HG03457 (cell line): Measurements from ENCODE around the gene KANK4.
"Not testable (repeated sequence)": the region's sequence is repeated elsewhere in the genome, so short reads cannot be mapped to it uniquely, and the experiment has no call there.

ENCODE experiments used
- ATAC-seq: cut with Tn5 transposase; IDR thresholded peaks from one replicate; pipeline ENCODE4 v1.9.1; 2021; ENCODE audit warnings: moderate number of reproducible peaks; ENCODE audit not compliant: unreplicated experiment

Gene KANK4

GRCh38 chr1:62274496-62275485 is 44.4 kb downstream of the KANK4 start:
- ATAC-seq = no peak

- no peak for ATAC-seq
Observed at GRCh38 chr1:62273953-62274352, 45.3 kb downstream of the KANK4 start.

- peak; percentile 89 for ATAC-seq
Observed at GRCh38 chr1:62271948-62272728, 47.1 kb downstream of the KANK4 start.

- no peak for ATAC-seq
Observed at GRCh38 chr1:62271134-62271533, 48.1 kb downstream of the KANK4 start.

- no peak for ATAC-seq
Observed at GRCh38 chr1:62269851-62270495, 49.3 kb downstream of the KANK4 start.

GRCh38 chr1:62269439-62269838 is 49.8 kb downstream of the KANK4 start:
- ATAC-seq = no peak

- no peak for ATAC-seq
Observed at GRCh38 chr1:62268315-62268714, 50.9 kb downstream of the KANK4 start.

- ATAC-seq = no peak
Observed at GRCh38 chr1:62265956-62266935, 53.0 kb downstream of the KANK4 start.

- no peak for ATAC-seq
Observed at GRCh38 chr1:62263814-62264353, 55.4 kb downstream of the KANK4 start.

GRCh38 chr1:62263006-62263813 is 56.0 kb downstream of the KANK4 start:
- no peak for ATAC-seq

- no peak for ATAC-seq
Observed at GRCh38 chr1:62260688-62261087, 58.5 kb downstream of the KANK4 start.

GRCh38 chr1:62259551-62259950 is 59.7 kb downstream of the KANK4 start:
- ATAC-seq = no peak

GRCh38 chr1:62250126-62250726 is 69.0 kb downstream of the KANK4 start:
- no peak for ATAC-seq

- ATAC-seq = no peak
Observed at GRCh38 chr1:62247391-62248168, 71.7 kb downstream of the KANK4 start.

- ATAC-seq = no peak
Observed at GRCh38 chr1:62245201-62245600, 74.0 kb downstream of the KANK4 start.

- not testable (repeated sequence) for ATAC-seq
Observed at GRCh38 chr1:62244380-62244779, 74.9 kb downstream of the KANK4 start.

GRCh38 chr1:62241371-62242131 is 77.7 kb downstream of the KANK4 start:
- no peak for ATAC-seq
